Keratinocyte (primary cell): Measurements from ENCODE around the gene INO80D. TPM values are rescaled to one million over a fixed set of nuclear protein-coding genes. Genes with fewer than 3 reads are reported as not detected.
A peak's percentile ranks its signal among the peaks of the same experiment; 100 is the strongest.

Experiments
- DNase-seq: peaks from one replicate; pipeline ENCODE4 v3.0.0-alpha.2; 2011; ENCODE audit warnings: low read depth, missing footprints, low spot score
- FAIRE-seq: peaks from 2 replicates; lab custom pipeline; 2011; peaks lifted over from hg19 to GRCh38; lab: Jason Lieb, UNC
- H2AFZ ChIP-seq: 2 replicates; pipeline ENCODE4 v1.6.0; 2012; ENCODE audit warnings: low read length, control low read depth, inconsistent platforms; ENCODE audit not compliant: control insufficient read depth
- H3K27ac ChIP-seq: 2 replicates; pipeline ENCODE4 v1.5.1; 2011; ENCODE audit warnings: low read length; ENCODE audit not compliant: control insufficient read depth, insufficient read depth
- H3K27me3 ChIP-seq: 3 replicates; pipeline ENCODE4 v1.6.0; 2011; ENCODE audit warnings: low read length; ENCODE audit not compliant: control insufficient read depth, insufficient read depth; ENCODE audit errors: extremely low read depth
- H3K36me3 ChIP-seq, 2 experiments: 2 replicates in 1 of 2; 3 replicates in 1 of 2; pipeline ENCODE4 v1.5.1; 2011; ENCODE audit warnings: low read length in 2 of 2, mild to moderate bottlenecking in 1 of 2; ENCODE audit not compliant: control insufficient read depth in 2 of 2, insufficient read depth in 2 of 2; ENCODE audit errors: extremely low read depth in 1 of 2
- H3K4me1 ChIP-seq: 3 replicates; pipeline ENCODE4 v1.5.1; 2011; ENCODE audit warnings: low read length; ENCODE audit not compliant: control insufficient read depth, insufficient read depth; ENCODE audit errors: extremely low read depth
- H3K4me2 ChIP-seq: 3 replicates; pipeline ENCODE4 v1.6.0; 2011; ENCODE audit warnings: low read depth, low read length; ENCODE audit not compliant: control insufficient read depth, insufficient read depth; ENCODE audit errors: extremely low read depth
- H3K4me3 ChIP-seq, 3 experiments: fragments of 200-600 bp in 1 of 3; sonication (generic) in 1 of 3; 2 replicates in 2 of 3; 3 replicates in 1 of 3; pipeline ENCODE4 v1.5.1; 2011 to 2016; ENCODE audit warnings: low read length in 3 of 3, mild to moderate bottlenecking in 3 of 3, control low read depth in 2 of 3, inconsistent platforms in 1 of 3, low read depth in 1 of 3, mixed read lengths in 1 of 3, mixed run types in 1 of 3, moderate library complexity in 1 of 3; ENCODE audit not compliant: control insufficient read depth in 2 of 3, insufficient read depth in 2 of 3; ENCODE audit errors: extremely low read depth in 1 of 3
- H3K79me2 ChIP-seq: 2 replicates; pipeline ENCODE4 v1.6.0; 2012; ENCODE audit warnings: low read length; ENCODE audit not compliant: control insufficient read depth, insufficient read depth
- H3K9ac ChIP-seq: 3 replicates; pipeline ENCODE4 v1.6.0; 2011; ENCODE audit warnings: low read length; ENCODE audit not compliant: control insufficient read depth, insufficient read depth; ENCODE audit errors: extremely low read depth
- H3K9me1 ChIP-seq: 3 replicates; pipeline ENCODE4 v1.6.0; 2011; ENCODE audit warnings: low read length; ENCODE audit not compliant: control insufficient read depth, insufficient read depth; ENCODE audit errors: extremely low read depth
- H3K9me3 ChIP-seq: 2 replicates; pipeline ENCODE4 v1.5.1; 2012; ENCODE audit warnings: low read depth, low read length; ENCODE audit not compliant: control insufficient read depth
- H4K20me1 ChIP-seq: 3 replicates; pipeline ENCODE4 v1.6.0; 2011; ENCODE audit warnings: low read length; ENCODE audit not compliant: control insufficient read depth, insufficient read depth; ENCODE audit errors: extremely low read depth
- CTCF ChIP-seq, 3 experiments: IDR thresholded peaks in 1 of 3; conservative IDR thresholded peaks in 1 of 3; optimal IDR thresholded peaks in 1 of 3; 2 replicates in 2 of 3; 3 replicates in 1 of 3; pipeline versions ENCODE3 to v1.5.1; 2011; ENCODE audit warnings: low read length in 3 of 3, mild to moderate bottlenecking in 3 of 3, moderate library complexity in 2 of 3, control low read depth in 1 of 3, inconsistent platforms in 1 of 3; ENCODE audit not compliant: insufficient read depth in 2 of 3; ENCODE audit errors: extremely low read depth in 1 of 3
- EZH2 ChIP-seq: IDR thresholded peaks from one replicate; pipeline ENCODE4 v1.6.1; 2012; ENCODE audit warnings: inconsistent platforms, mild to moderate bottlenecking, low read length, moderate library complexity
- dilution Hi-C: fragments of 300-500 bp; cut with MboI; formaldehyde crosslinking; loops from one replicate; pipeline ENCODE4 v1.7.0; 2020; ENCODE audit warnings: low sequenced_read_pairs; ENCODE audit not compliant: extremely low pct_ligation_motif_present
- polyA plus RNA-seq, 5 experiments: library from polyadenylated mRNA; depleted of rRNA in 3 of 5; stranded (reverse) in 3 of 5; stranded (forward) in 1 of 5; unstranded in 1 of 5; fragments of >200 nt; gene quantifications; 1 replicate in 1 of 5; 2 replicates in 3 of 5; 3 replicates in 1 of 5; pipeline versions ENCODE4 v1.2.1 to v1.2.3, GENCODE V29; 2011 to 2012; ENCODE audit warnings: missing spikeins in 2 of 5, low read depth in 1 of 5, low replicate concordance in 1 of 5

INO80D gene
- polyA plus RNA-seq, 1 donor (not counting 4 experiments of a cell fraction or from before 2014, with no cell fraction given), result 4.1 TPM

- no peaks in the 10 kb centered on the region for H3K79me2 ChIP-seq
- DNase-seq (no peak), FAIRE-seq (no peak)
- no peak overlapping the region for H3K4me3 ChIP-seq
- no peak overlapping the region for H3K27ac ChIP-seq
- H3K9ac ChIP-seq, result no peak overlapping the region
- no peaks in the 10 kb centered on the region for H3K36me3 ChIP-seq
- H3K4me1 ChIP-seq, result peaks cover 12% of the 10 kb centered on the region
- H3K27me3 ChIP-seq, result no peaks in the 10 kb centered on the region
- TF ChIP-seq CTCF (optimal IDR thresholded peaks at IDR 0.05 in 1 of 3, IDR thresholded peaks at IDR 0.05 in 1 of 3, conservative IDR thresholded peaks at IDR 0.05 in 1 of 3; ENCODE audit: extremely low read depth in 1 of 3, insufficient read depth in 2 of 3, low read length in 3 of 3), result no peak
- no peak for TF ChIP-seq EZH2
- H2AFZ ChIP-seq, result no peak overlapping the region
- no peaks in the 10 kb centered on the region for H3K9me1 ChIP-seq
- dilution Hi-C loops, result no loop called here
- no peaks in the 10 kb centered on the region for H4K20me1 ChIP-seq
- no peak overlapping the region for H3K4me2 ChIP-seq
- no peaks in the 10 kb centered on the region for H3K9me3 ChIP-seq
Measured at GRCh38 chr2:205948883-205949282, 137.1 kb downstream of the INO80D start.

- peak overlapping the region; percentile 77 for H3K4me2 ChIP-seq
Measured at GRCh38 chr2:205948496-205948837, 137.5 kb downstream of the INO80D start.

More at GRCh38 chr2:205948496-205948837, 137.5 kb downstream of the INO80D start:
- Histone ChIP-seq H3K9ac (no peak overlapping the region), H2AFZ (no peak overlapping the region), H3K27me3 (no peaks in the 10 kb centered on the region), H3K79me2 (no peaks in the 10 kb centered on the region), H3K27ac (no peak overlapping the region), H3K36me3 (no peaks in the 10 kb centered on the region), H3K4me3 (no peak overlapping the region), H3K4me1 (peaks cover 12% of the 10 kb centered on the region), H3K9me3 (no peaks in the 10 kb centered on the region), H4K20me1 (no peaks in the 10 kb centered on the region), H3K9me1 (no peaks in the 10 kb centered on the region)
- DNase-seq, result no peak
- TF ChIP-seq CTCF (optimal IDR thresholded peaks at IDR 0.05 in 1 of 3, IDR thresholded peaks at IDR 0.05 in 1 of 3, conservative IDR thresholded peaks at IDR 0.05 in 1 of 3; ENCODE audit: extremely low read depth in 1 of 3, insufficient read depth in 2 of 3, low read length in 3 of 3) (no peak), EZH2 (no peak)
- no peak for FAIRE-seq
- dilution Hi-C loops, result no loop called here
